ENCODE data around the gene CTNND1. TPM values are rescaled to one million over a fixed set of nuclear protein-coding genes. Genes with fewer than 3 reads are reported as not detected.

CTNND1 gene
- total RNA-seq, 4 donors from 2014 or later = 178 to 238 (median 202) TPM

DNA sequence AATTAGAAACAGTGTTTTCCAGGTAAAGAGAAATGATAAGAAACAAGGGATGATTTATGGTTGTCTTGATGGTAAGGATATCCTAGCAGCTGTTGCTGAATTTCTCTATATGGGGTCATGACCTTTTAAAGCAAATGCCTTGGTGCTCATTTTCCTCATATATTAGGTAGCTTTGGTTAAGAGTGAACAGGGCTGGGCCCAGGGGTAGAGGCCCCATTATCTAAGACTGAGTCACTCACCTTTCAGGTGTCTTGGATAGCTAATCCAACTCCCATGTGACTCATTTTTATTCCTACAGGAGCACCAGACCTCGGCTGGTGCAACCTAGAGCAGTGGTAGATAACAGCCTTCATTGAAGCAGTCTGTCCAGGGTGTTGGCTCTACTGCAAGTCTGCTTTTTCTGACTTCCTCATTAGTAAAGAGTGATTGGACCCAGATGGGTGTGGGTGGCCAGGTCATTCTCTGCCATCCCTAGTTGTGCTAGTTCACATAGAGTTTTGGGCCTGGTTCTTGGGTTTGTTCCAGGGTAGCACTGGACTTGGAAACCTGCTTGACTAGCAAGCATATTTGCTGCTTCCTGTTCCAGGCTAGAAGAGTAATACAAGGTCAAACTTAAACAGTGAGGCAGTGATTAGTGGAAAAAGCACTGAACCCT, 37.4 kb downstream of the CTNND1 start:
- Histone ChIP-seq H3K36me3 (peaks cover 43 to 53% of the 10 kb centered on the region in 2 donors), H3K27ac (peak overlapping the region; percentile 72 to 84 (median 80)), H3K4me3 (replicated peaks in 1 of 3) (no peak overlapping the region), H3K4me1 (peaks cover 26 to 28% of the 10 kb centered on the region in 2 donors), H3K27me3 (no peaks in the 10 kb centered on the region), H3K9me3 (no peaks in the 10 kb centered on the region)
- intact Hi-C loops (cut with DNase I) = no loop called here
- whole genome bisulfite sequencing, 2 donors = 10 to 46% methylated on average over 1 of the region's 1 CpG
- peak; percentile 69 to 76 for DNase-seq
- TF ChIP-seq POLR2A (IDR thresholded peaks at IDR 0.05) = no peak
- TF ChIP-seq, protein P1, sequence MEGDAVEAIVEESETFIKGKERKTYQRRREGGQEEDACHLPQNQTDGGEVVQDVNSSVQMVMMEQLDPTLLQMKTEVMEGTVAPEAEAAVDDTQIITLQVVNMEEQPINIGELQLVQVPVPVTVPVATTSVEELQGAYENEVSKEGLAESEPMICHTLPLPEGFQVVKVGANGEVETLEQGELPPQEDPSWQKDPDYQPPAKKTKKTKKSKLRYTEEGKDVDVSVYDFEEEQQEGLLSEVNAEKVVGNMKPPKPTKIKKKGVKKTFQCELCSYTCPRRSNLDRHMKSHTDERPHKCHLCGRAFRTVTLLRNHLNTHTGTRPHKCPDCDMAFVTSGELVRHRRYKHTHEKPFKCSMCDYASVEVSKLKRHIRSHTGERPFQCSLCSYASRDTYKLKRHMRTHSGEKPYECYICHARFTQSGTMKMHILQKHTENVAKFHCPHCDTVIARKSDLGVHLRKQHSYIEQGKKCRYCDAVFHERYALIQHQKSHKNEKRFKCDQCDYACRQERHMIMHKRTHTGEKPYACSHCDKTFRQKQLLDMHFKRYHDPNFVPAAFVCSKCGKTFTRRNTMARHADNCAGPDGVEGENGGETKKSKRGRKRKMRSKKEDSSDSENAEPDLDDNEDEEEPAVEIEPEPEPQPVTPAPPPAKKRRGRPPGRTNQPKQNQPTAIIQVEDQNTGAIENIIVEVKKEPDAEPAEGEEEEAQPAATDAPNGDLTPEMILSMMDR (IDR thresholded peaks at IDR 0.05) = no peak

DNA sequence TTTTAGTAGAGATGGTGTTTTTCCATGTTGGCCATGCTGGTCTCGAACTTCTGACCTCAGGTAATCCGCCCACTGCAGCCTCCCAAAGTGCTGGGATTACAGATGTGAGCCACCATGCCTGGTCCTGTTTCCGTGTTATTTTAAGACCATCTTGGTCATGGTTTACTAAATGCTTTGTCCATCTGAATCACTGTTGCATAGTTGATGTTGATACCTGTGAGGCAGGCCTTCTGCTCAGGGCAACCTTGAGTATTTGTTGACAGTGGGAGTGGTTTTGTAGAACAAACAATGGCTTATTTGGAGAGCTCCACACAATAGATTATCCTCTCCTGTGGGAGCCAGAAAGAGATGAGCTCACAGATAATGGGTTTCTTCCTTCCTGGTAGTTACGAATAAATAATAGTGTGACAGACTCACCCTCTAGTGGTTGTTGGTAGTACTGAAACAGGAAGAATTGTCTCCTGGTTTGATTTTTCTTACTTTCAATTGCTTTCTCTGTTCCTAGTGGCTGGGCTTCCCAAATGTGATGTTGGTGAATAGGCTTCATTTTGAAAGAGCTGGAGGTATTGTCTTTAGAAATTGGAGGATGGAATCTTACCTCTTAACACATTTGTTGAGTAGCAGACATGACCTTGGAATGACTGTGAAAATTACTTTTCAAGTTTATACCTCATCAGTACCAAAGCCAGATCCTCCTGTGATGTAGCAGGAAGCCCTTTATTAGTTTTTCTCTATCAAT, 39.0 kb downstream of the CTNND1 start:
- Histone ChIP-seq H3K27me3 (no peaks in the 10 kb centered on the region), H3K9me3 (no peaks in the 10 kb centered on the region), H3K4me1 (peaks cover 26 to 28% of the 10 kb centered on the region in 2 donors), H3K4me3 (replicated peaks in 1 of 3) (no peak overlapping the region), H3K36me3 (peaks cover 57 to 64% of the 10 kb centered on the region in 2 donors), H3K27ac (peak overlapping the region; percentile 72 to 84 (median 80))
- TF ChIP-seq, protein P1 (IDR thresholded peaks at IDR 0.05) = peak; percentile 78 to 99 (median 88)
- TF ChIP-seq POLR2A (IDR thresholded peaks at IDR 0.05) = no peak
- intact Hi-C loops (cut with DNase I) = loop anchor here (5.0 kb wide), 1 partner anchor 48 kb away; the partner anchor contains the start of gene BTBD18
- WGBS, 2 donors = 50 to 56% methylated on average over 4 of the region's 4 CpGs
- no peak for DNase-seq

DNA sequence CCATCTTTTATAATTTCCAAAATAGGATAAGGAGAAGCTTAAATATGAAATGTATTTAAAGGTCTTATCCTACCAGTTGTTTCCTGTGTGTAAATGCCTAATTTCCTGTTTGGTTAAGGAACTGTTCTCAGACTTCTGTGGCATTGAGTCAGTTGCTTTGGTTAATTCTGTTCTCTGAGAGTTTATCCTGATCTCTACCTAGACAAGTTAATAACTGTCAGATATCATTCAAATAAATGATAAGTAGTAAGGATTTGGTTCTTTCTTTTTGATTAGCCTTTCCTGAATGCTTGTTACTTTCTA, 39.5 kb downstream of the CTNND1 start:
- Histone ChIP-seq H3K36me3 (peaks cover 57 to 67% of the 10 kb centered on the region in 2 donors), H3K4me1 (peaks cover 26 to 28% of the 10 kb centered on the region in 2 donors), H3K27me3 (no peaks in the 10 kb centered on the region), H3K9me3 (no peaks in the 10 kb centered on the region), H3K27ac (peak overlapping the region in 1 of 3 donors; percentile 80), H3K4me3 (replicated peaks in 1 of 3) (no peak overlapping the region)
- TF ChIP-seq POLR2A (IDR thresholded peaks at IDR 0.05) = no peak
- TF ChIP-seq, protein P1 (IDR thresholded peaks at IDR 0.05) = no peak
- intact Hi-C loops (cut with DNase I) = loop anchor here (5.0 kb wide), 1 partner anchor 49 kb away; the partner anchor contains the start of gene BTBD18
- no peak for DNase-seq

DNA sequence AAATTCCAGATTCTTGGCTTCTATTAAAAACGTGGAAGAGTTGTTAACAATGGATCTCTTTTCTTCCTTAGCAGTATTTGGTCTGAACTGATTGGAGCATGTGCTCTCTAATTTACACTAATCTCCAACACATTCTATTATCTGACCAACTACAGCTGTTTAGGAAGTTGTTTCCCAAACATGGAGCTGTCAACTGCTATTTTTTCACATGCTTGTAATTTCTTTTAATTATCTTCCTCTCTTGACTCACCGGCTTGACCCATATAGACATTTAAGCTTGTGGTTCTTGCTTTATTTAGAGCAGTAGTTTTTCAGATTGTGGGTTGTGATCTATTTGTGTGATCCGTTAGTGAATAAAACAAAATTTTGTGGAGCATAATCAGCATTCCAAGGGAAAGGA, 40.8 kb downstream of the CTNND1 start:
- H3K4me3 ChIP-seq (replicated peaks in 1 of 3) = no peak overlapping the region
- WGBS, 2 donors = 85 to 87% methylated on average over 3 of the region's 3 CpGs
- H3K4me1 ChIP-seq = peaks cover 26 to 28% of the 10 kb centered on the region in 2 donors

More for the DNA sequence above, 40.8 kb downstream of the CTNND1 start:
- DNase-seq = no peak
- TF ChIP-seq, protein P1 (IDR thresholded peaks at IDR 0.05) = no peak
- TF ChIP-seq POLR2A (IDR thresholded peaks at IDR 0.05) = no peak
- Histone ChIP-seq H3K36me3 (peaks cover 59 to 67% of the 10 kb centered on the region in 2 donors), H3K27ac (no peak overlapping the region), H3K9me3 (no peaks in the 10 kb centered on the region), H3K27me3 (no peaks in the 10 kb centered on the region)
- intact Hi-C loops (cut with DNase I) = loop anchor here (5.0 kb wide), 1 partner anchor 50 kb away; the partner anchor contains the start of gene BTBD18
